ENCODE results near the gene RNU5B-1.

Gene RNU5B-1

DNA sequence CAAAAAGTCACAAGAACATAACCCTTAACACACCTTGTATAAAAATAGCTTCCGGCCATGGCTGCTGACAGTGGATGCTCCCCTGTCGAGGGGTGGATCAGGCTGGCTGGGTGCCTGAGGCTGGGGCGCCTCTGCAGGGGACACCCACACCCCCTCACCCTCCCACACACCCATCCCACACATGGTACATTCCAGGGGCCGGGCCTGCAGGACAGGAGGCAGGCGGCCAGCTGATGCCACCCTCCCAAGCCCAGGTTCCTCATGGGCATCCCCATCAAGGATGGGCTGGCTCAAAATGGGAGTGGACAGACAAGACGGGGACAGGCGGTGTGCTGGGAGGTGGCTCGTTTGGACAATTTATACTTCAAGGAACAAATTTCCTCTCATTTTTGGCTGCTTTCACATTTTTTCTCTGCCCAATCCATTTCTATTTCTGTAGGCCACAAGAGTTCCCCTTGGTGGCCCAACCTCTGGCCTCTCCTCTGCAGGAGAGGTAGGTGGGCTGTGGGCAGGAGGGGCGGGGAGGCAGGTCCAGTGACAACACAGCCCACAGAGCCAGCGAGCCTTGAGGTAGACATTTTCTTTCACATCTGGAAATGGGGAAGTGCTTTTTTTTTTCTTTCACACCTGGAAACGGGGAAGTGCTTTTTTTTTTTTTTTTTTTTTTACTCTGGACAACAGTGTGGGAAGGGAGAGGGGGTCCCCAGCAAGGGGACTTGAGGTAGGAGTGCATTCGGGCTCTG lies 23.3 kb downstream of the RNU5B-1 start:
- DNase-seq (ENCODE audit: insufficient read length, low spot score) (no peak), FAIRE-seq (no peak)

DNA sequence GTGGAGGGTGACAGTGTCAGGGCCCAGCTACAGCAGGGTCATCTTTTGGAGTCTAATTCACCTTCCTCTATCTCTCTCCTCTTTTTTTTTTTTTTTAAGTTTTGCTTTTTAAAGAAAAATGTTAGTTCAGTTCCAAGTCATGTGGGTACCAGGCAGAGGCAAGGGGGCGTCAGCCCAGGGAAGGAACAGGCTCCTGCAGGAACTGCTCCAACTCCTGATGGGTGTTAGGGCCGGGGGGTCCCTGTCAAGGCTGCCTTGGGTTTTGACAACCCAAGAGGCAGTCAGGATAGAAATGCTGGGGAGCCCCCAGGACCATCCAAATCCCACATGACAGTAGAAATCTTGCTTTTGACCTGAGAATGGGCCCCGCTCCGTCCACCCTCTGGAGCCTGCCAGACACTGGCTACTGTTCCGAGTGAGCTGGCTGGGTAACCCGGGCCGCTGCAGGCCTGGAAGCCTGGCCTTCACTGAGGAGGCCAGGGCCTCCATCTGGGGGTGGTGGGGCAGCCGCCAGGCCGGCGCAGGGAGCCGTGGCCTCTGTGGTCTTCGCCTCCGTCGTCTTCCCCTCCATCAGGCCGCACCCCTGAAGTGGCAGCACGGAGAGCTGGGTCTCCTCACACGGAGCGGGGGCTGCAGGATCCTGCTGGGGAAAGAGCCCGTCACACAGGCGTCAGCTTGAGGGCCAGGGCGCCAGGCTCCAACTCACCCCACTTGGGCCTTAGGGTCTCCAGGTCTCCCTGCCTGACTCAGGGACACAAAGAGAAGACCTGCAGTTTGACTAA lies 24.2 kb downstream of the RNU5B-1 start:
- FAIRE-seq = no peak
- no peak for DNase-seq (ENCODE audit: insufficient read length, low spot score)

DNA sequence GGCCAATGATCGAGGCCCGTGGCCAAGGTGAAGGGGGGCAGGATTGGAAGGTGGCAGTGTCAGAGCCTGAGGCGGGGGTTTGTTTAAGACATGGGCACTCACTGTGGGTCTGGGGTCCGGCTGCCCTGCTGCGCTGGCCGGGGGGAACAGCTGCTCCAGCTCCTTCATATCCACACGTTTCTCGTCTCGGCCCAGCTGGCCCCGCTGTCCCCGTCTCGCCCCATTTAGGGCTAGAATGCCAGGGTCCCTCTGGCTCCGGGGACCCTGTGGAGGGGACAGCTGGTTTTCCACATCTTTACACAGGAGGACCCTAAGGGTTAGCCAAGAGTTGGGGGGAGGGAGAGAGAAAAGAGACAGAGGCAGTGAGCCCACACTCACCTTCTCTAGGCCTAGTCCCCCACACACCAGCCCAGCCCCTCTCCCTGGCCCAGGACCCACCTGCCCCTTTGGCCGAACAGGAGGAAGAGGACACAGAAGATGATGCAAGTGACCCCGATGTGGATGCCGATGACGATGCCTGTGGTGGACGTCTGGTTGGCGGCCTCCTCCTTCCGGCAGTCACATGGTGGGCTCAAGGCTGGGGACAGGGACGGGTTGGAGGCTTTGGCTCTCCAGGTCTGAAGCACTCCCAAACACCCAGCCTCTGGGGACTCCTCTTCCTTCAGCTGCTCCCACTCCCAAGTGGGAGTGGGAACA lies 25.0 kb downstream of the RNU5B-1 start:
- DNase-seq (ENCODE audit: insufficient read length, low spot score) (no peak), FAIRE-seq (no peak)

- no peak for FAIRE-seq
- DNase-seq (ENCODE audit: insufficient read length, low spot score) = no peak
Observed at GRCh38 chr15:65329984-65330735, 25.7 kb downstream of the RNU5B-1 start.

- FAIRE-seq (no peak), DNase-seq (ENCODE audit: insufficient read length, low spot score) (no peak)
Observed at GRCh38 chr15:65330934-65331645, 26.6 kb downstream of the RNU5B-1 start.

DNA sequence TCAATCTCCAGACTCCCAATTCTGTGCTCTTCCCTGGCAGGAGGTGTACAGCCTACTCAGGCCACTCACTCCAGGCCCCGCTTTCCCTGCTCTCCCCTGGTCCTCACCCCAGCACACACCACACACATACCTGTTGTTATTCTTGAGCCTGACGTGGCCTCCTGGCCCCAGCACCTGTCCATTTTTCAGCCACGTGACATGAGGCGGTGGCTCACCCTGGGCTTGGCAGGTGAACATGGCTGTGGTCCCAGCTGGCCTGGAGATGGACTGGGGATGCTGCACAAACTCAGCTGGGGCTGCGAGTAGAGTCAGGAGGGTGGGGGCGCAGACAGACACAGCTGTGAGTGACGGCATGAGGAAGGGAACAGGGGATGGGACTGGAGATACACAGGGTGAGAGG lies 27.3 kb downstream of the RNU5B-1 start:
- DNase-seq (ENCODE audit: insufficient read length, low spot score) = no peak
- no peak for FAIRE-seq

DNA sequence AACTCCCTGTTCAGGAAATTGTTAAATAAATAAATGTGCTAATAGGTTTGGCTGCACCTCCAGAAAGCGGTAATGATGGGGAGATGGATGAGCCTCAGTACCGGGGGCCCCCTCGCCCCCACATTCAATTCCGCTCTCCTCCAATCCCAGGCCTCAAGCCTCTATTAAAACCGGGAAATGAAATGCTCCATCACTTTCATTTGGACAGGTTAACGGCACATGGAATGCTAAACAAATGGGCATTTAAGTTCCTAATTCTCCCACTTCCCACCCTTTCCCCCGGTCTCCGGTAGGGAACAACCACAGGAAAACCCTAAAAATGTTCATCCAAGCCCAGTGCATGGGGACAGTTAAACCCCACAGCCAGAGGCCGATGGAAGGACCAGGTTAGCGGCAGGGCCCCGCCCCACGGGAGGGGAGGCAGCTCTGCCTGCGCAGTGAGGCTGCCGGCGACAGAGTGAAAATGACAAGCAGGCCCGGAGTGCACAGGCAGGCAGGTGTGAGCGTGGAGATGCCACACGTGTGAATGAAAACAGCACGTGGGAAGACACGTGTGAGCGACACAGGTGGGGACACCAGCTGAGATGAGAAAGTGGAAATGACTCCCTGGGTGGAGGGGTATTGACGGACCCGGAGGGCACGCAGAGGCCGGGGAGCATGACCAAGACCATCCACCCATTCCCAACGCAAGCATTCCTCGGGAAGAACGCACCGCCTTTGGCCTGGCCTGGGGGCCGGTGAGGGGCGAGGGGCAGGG lies 28.1 kb downstream of the RNU5B-1 start:
- no peak for DNase-seq (ENCODE audit: insufficient read length, low spot score)
- FAIRE-seq = no peak

- DNase-seq (ENCODE audit: insufficient read length, low spot score) (no peak), FAIRE-seq (no peak)
Observed at GRCh38 chr15:65333148-65333820, 28.8 kb downstream of the RNU5B-1 start.

DNA sequence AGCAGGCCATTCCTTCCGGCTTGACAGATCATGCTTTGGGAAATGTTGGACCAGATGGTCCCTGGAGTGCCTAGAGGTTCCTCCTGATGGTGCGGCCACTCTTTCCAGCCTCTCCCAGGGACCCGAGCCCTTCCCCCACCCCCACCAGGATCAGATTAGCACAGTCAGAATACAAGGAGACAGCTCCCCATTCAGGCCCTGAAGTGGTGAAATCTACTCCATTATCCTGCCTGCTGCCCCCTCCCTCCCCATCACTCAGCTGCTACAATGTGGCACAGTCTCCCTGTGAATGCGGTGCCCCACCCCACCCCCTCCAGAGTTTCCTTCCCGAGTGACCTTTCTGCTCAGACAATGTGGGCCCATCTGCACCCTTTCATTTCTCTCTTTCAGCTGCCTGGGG lies 29.4 kb downstream of the RNU5B-1 start:
- DNase-seq (ENCODE audit: insufficient read length, low spot score) (no peak), FAIRE-seq (no peak)

DNA sequence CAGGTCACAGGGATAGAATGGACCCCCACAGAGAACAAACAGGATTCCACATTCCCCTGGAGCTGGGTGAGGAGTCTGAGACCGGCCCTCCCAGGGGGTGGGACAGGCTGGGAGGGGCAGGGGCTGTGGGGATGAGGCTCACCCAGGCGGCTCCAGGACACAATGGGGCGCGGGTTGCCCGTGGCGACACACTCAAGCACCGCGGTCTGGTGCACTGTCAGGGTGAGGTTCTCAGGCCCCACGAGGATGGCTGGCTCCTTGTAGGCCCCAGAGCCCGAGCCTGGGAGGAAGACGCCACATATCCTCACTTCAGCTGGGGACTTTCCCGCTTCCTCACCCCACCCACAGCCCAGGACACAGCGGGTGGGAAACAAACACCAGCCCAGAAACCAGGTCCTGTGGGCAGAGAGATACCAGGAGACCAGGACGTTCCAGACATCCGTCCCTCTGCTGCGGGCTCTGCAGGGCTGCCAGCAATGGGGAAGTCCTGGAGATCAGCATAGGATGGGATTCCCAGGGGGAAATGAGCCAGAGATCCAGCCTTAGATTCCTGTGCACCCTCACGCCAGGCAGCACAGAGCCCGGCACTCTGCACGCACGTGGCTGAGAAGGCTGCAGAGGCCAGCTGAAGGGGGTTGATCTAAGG lies 30.2 kb downstream of the RNU5B-1 start:
- FAIRE-seq = no peak

GRCh38 chr15:65335278-65336055 lies 31.0 kb downstream of the RNU5B-1 start:
- FAIRE-seq (no peak), DNase-seq (ENCODE audit: insufficient read length, low spot score) (no peak)

More for the DNA sequence above, 30.2 kb downstream of the RNU5B-1 start:
- DNase-seq (ENCODE audit: insufficient read length, low spot score) = no peak

DNA sequence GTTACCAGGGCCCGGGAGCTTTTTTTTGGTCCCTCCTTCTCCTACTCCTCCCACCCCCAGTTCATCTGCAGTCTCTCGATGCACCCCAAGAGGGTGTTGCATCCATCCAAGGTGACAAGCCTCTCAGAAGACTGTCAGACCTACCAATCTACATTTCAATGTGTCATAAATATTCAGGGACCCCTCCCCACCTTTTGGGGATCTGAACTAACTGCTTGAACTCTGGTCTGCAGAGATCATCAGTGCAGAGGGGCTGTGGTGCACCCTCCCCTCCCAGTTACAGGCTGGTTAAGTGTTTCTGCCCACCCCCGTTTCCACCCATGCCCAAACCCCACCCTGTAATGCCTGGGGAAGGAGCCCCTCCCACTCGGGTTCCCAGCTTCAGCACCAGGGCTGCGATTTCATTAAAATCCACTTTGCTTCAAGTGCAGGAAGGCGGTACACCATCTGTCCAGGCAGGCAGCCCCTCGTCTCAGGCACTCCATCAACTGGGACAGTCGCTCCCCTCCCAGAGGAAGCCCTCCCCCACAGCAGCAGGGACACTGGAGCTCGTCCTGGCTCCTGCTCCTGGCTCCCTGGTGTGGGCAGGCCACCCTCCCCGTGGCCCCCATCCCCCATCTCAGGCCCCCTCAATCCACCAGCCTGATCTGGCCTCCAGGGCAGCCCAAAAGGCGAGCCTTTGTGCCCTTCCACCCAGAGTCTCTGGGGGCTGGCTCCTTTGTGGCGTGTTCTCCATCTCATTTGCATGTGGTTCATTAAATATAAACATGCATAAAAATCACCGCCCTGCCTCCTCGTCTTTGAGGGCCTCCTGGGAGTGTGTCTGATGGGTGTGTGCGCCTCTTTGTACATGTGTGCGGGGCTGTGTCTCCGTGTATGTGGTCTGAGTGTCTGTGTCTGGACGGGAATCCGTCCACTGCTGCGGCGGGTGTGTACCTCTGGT lies 32.3 kb downstream of the RNU5B-1 start:
- no peak for FAIRE-seq
- DNase-seq (ENCODE audit: insufficient read length, low spot score) = no peak

- FAIRE-seq = no peak
- no peak for DNase-seq (ENCODE audit: insufficient read length, low spot score)
Observed at GRCh38 chr15:65337436-65338070, 33.1 kb downstream of the RNU5B-1 start.

GRCh38 chr15:65338366-65338765 lies 33.9 kb downstream of the RNU5B-1 start:
- DNase-seq (ENCODE audit: insufficient read length, low spot score) = no peak

DNA sequence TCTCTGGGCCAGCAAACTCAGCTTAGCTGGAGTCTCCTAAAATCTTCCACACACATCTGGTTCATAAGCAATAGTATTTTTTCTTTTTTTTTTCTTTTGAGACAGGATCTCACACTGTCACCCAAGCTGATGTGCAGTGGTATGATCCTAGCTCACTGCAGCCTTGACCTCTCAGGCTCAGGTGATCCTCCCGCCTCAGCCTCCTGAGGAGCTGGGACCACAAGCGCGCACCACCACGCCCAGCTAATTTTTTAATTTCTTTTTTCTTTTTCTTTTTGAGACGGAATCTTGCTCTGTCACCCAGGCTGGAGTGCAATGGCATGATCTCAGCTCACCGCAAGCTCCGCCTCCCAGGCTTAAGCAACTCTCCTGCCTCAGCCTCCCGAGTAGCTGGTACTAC lies 34.3 kb downstream of the RNU5B-1 start:
- DNase-seq (ENCODE audit: insufficient read length, low spot score) (no peak), FAIRE-seq (no peak)

More at GRCh38 chr15:65338366-65338765, 33.9 kb downstream of the RNU5B-1 start:
- FAIRE-seq = no peak

DNA sequence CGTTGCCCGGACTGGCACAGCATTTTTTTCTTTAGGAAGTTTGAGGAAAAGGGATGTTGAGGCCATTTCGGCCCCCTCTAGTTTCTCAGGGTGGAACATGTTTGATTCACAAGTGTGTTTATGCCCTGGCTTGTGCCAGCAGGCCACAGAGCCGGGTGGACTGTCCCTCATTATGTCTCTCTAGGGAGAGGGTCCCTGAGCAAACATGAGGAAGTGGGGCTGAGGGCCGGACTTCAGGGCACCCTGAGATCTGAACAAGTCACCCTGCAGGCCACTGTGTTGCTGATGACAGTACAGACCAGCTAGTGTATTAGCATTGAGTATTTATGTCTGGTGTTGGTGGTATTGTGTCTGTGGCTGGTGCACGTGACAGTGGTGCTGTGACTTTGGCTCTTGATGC lies 34.9 kb downstream of the RNU5B-1 start:
- FAIRE-seq = no peak
- DNase-seq (ENCODE audit: insufficient read length, low spot score) = no peak

Data from GM19239 (cell line).